ENCODE measurements around the gene CNOT9.

The CNOT9 gene

GRCh38 chr2:218578272-218578877 lies 9.7 kb downstream of the CNOT9 start:
- no peak for DNase-seq

- no peak for DNase-seq
Measured at GRCh38 chr2:218582076-218582475, 13.4 kb downstream of the CNOT9 start.

GRCh38 chr2:218583983-218584850 lies 15.6 kb downstream of the CNOT9 start:
- no peak for DNase-seq

GRCh38 chr2:218585541-218585940 lies 16.9 kb downstream of the CNOT9 start:
- no peak for DNase-seq

- no peak for DNase-seq
Measured at GRCh38 chr2:218605432-218605831, 36.8 kb downstream of the CNOT9 start.

- DNase-seq = no peak
Measured at GRCh38 chr2:218607436-218608115, 38.9 kb downstream of the CNOT9 start, which contains the start of gene PLCD4. TSS of gene PLCD4 (plus strand) at chr2:218607899. CDS start at chr2:218615740, 7,841 bp downstream.

GRCh38 chr2:218615868-218616315 lies 47.3 kb downstream of the CNOT9 start:
- no peak for DNase-seq

GRCh38 chr2:218618102-218618860 lies 49.6 kb downstream of the CNOT9 start:
- no peak for DNase-seq

GRCh38 chr2:218621007-218621406 lies 52.4 kb downstream of the CNOT9 start:
- no peak for DNase-seq

GRCh38 chr2:218622606-218623365 lies 54.1 kb downstream of the CNOT9 start:
- no peak for DNase-seq

- no peak for DNase-seq
Measured at GRCh38 chr2:218623366-218623705, 54.7 kb downstream of the CNOT9 start.

GRCh38 chr2:218626369-218626768 lies 57.7 kb downstream of the CNOT9 start:
- no peak for DNase-seq

GRCh38 chr2:218627939-218628338 lies 59.3 kb downstream of the CNOT9 start:
- DNase-seq = no peak

- DNase-seq = no peak
Measured at GRCh38 chr2:218631837-218632236, 63.2 kb downstream of the CNOT9 start.

- no peak for DNase-seq
Measured at GRCh38 chr2:218635719-218636118, 67.1 kb downstream of the CNOT9 start.

- no peak for DNase-seq
Measured at GRCh38 chr2:218638372-218638771, 69.7 kb downstream of the CNOT9 start.

GRCh38 chr2:218642121-218642656 lies 73.5 kb downstream of the CNOT9 start:
- DNase-seq = no peak

- DNase-seq = no peak
Measured at GRCh38 chr2:218642786-218643185, 74.1 kb downstream of the CNOT9 start.

GRCh38 chr2:218643751-218644310 lies 75.2 kb downstream of the CNOT9 start:
- no peak for DNase-seq

- no peak for DNase-seq
Measured at GRCh38 chr2:218644721-218645120, 76.1 kb downstream of the CNOT9 start.

GRCh38 chr2:218645126-218645525 lies 76.5 kb downstream of the CNOT9 start:
- no peak for DNase-seq
